NCI-H187 (cell line): ENCODE results near the gene TMEM209.
"Not testable (repeated sequence)": the region's sequence is repeated elsewhere in the genome, so short reads cannot be mapped to it uniquely, and the experiment has no call there.

Experiments
- DNase-seq, 2 experiments: peaks; one replicate each; lab custom pipeline; 2025; lab: John Stamatoyannopoulos, UW

Gene TMEM209

GRCh38 chr7:130127404-130127803 lies 77.8 kb downstream of the TMEM209 start:
- DNase-seq, result no peak

GRCh38 chr7:130126840-130127239 lies 78.4 kb downstream of the TMEM209 start:
- not testable (repeated sequence) for DNase-seq

- DNase-seq, result no peak
These were observed 80.5 kb downstream of the TMEM209 start for GRCh38 chr7:130124711-130125110.

- no peak for DNase-seq
These were observed 81.7 kb downstream of the TMEM209 start for GRCh38 chr7:130123501-130123900.

GRCh38 chr7:130118801-130119200 lies 86.4 kb downstream of the TMEM209 start:
- no peak for DNase-seq

- DNase-seq, result no peak
These were observed 86.9 kb downstream of the TMEM209 start for GRCh38 chr7:130118294-130118693.

GRCh38 chr7:130114776-130115175 lies 90.4 kb downstream of the TMEM209 start:
- no peak for DNase-seq
